Neural progenitor cell (in vitro differentiated cells): ENCODE results near the gene HUS1B. TPM values are rescaled to one million over a fixed set of nuclear protein-coding genes. Genes with fewer than 3 reads are reported as not detected.

Experiments used
- DNase-seq: peaks from one replicate; pipeline ENCODE4 v3.0.0-alpha.2; 2016; ENCODE audit warnings: low spot score
- H2AFZ ChIP-seq: fragments of 200-600 bp; sonication (generic); replicated peaks from 2 replicates; pipeline ENCODE4 v1.6.1; 2016; ENCODE audit warnings: antibody characterized with exemption
- H3F3A ChIP-seq: fragments of 200-600 bp; sonication (generic); 2 replicates; pipeline ENCODE4 v1.6.1; 2016; ENCODE audit warnings: antibody characterized with exemption, low read depth
- H3K27ac ChIP-seq: fragments of 200-600 bp; sonication (generic); 2 replicates; pipeline ENCODE4 v1.5.1; 2016; ENCODE audit warnings: mild to moderate bottlenecking
- H3K27me3 ChIP-seq: fragments of 200-600 bp; sonication (generic); 2 replicates; pipeline ENCODE4 v1.6.1; 2016; ENCODE audit warnings: mild to moderate bottlenecking, moderate library complexity
- H3K36me3 ChIP-seq: fragments of 200-600 bp; sonication (generic); 2 replicates; pipeline ENCODE4 v1.5.1; 2016
- H3K4me1 ChIP-seq: fragments of 200-600 bp; sonication (generic); 2 replicates; pipeline ENCODE4 v1.6.1; 2016; ENCODE audit warnings: mixed run types
- H3K4me2 ChIP-seq: fragments of 200-600 bp; sonication (generic); 2 replicates; pipeline ENCODE4 v1.6.1; 2016
- H3K4me3 ChIP-seq: fragments of 200-600 bp; sonication (generic); 2 replicates; pipeline ENCODE4 v1.5.1; 2016
- H3K79me2 ChIP-seq: fragments of 200-600 bp; sonication (generic); 2 replicates; pipeline ENCODE4 v1.6.1; 2016; ENCODE audit warnings: low read depth
- H3K9ac ChIP-seq: fragments of 200-600 bp; sonication (generic); 2 replicates; pipeline ENCODE4 v1.6.1; 2016
- H3K9me3 ChIP-seq: fragments of 200-600 bp; sonication (generic); 2 replicates; pipeline ENCODE4 v1.5.1; 2016; ENCODE audit warnings: low read depth
- H4K20me1 ChIP-seq: fragments of 200-600 bp; sonication (generic); 2 replicates; pipeline ENCODE4 v1.6.1; 2016; ENCODE audit warnings: low read depth
- H3K27ac Mint-ChIP-seq: 3 replicates; pipeline ENCODE4 v1.8.0; 2021; ENCODE audit warnings: mixed read lengths
- H3K27me3 Mint-ChIP-seq: 2 replicates; pipeline ENCODE4 v1.8.0; 2022; ENCODE audit warnings: low read depth, mild to moderate bottlenecking, inconsistent platforms, moderate library complexity, mixed read lengths; ENCODE audit not compliant: insufficient read depth
- H3K36me3 Mint-ChIP-seq: 3 replicates; pipeline ENCODE4 v1.8.0; 2021; ENCODE audit warnings: mixed read lengths
- H3K4me1 Mint-ChIP-seq: 3 replicates; pipeline ENCODE4 v1.8.0; 2021; ENCODE audit warnings: mixed read lengths
- H3K4me3 Mint-ChIP-seq: 3 replicates; pipeline ENCODE4 v1.8.0; 2021; ENCODE audit warnings: mild to moderate bottlenecking, moderate library complexity, mixed read lengths
- H3K9me3 Mint-ChIP-seq: 3 replicates; pipeline ENCODE4 v1.8.0; 2020; ENCODE audit warnings: mixed read lengths
- EZH2 ChIP-seq: fragments of 200-600 bp; sonication (generic); IDR thresholded peaks from 2 replicates; pipeline ENCODE4 v1.6.1; 2017; ENCODE audit warnings: antibody characterized with exemption, mild to moderate bottlenecking, moderate library complexity
- EZH2phosphoT487 ChIP-seq: fragments of 200-600 bp; sonication (generic); IDR thresholded peaks from 2 replicates; pipeline ENCODE4 v1.6.1; 2017; ENCODE audit warnings: antibody characterized with exemption
- total RNA-seq: library from RNA; depleted of rRNA; stranded (reverse); fragments of >200 nt; gene quantifications from 2 replicates; pipeline ENCODE4 v1.2.3, GENCODE V29; 2015; ENCODE audit warnings: low replicate concordance
- TF ChIP-seq, protein P1 (sequence below): fragments of 200-600 bp; sonication (generic); IDR thresholded peaks from 2 replicates; pipeline ENCODE4 v1.5.1; 2017; ENCODE audit warnings: antibody characterized with exemption, mild to moderate bottlenecking

Gene HUS1B
- total RNA-seq, 1 donor from 2014 or later = not detected

DNA sequence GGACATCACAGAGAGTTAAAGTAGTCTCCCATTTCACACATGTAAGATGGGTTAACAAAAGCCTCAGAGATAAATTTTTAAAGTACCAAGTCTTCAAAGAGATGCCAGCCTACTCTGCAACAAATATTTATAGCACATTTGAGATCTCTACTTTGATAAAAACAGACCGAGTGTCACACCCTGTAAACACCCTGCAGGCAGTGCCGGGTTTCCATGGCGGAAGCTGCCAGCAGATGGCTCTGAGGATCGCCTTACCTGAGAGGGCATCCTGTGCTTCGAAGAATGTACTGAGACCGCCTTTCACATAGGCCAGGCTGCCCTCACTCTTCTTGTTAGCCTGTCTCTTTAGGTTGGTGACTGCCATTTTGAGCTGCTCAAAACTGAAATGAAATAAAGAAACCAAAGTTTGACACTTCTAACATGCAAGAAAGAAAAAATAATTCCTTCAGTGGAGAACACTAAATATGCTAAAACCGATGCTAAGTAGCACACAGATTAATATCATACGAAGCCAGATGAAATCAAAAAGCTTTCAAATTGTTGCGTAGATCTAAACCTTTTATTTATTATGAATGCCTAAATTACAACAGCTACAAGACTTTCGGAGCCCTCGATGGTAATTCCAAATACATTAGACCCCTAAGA is 39.3 kb downstream of the HUS1B start:
- Histone ChIP-seq H3K27ac (no peak overlapping the region), H2AFZ (no peak overlapping the region), H3K4me3 (no peak overlapping the region), H4K20me1 (no peaks in the 10 kb centered on the region), H3K9ac (no peak overlapping the region), H3K27me3 (no peaks in the 10 kb centered on the region), H3K36me3 (peaks cover 10% of the 10 kb centered on the region), H3K9me3 (no peaks in the 10 kb centered on the region), H3K4me2 (no peak overlapping the region), H3K79me2 (no peaks in the 10 kb centered on the region), H3F3A (no peaks in the 10 kb centered on the region), H3K4me1 (no peaks in the 10 kb centered on the region)
- Mint-ChIP-seq H3K4me1 (peaks cover 3% of the 10 kb centered on the region), H3K36me3 (peaks cover 12% of the 10 kb centered on the region), H3K9me3 (no peaks in the 10 kb centered on the region), H3K27me3 (peaks cover 2% of the 10 kb centered on the region), H3K4me3 (no peak overlapping the region), H3K27ac (no peak overlapping the region)
- no peak for DNase-seq
- no peak for TF ChIP-seq EZH2
- TF ChIP-seq, protein P1, sequence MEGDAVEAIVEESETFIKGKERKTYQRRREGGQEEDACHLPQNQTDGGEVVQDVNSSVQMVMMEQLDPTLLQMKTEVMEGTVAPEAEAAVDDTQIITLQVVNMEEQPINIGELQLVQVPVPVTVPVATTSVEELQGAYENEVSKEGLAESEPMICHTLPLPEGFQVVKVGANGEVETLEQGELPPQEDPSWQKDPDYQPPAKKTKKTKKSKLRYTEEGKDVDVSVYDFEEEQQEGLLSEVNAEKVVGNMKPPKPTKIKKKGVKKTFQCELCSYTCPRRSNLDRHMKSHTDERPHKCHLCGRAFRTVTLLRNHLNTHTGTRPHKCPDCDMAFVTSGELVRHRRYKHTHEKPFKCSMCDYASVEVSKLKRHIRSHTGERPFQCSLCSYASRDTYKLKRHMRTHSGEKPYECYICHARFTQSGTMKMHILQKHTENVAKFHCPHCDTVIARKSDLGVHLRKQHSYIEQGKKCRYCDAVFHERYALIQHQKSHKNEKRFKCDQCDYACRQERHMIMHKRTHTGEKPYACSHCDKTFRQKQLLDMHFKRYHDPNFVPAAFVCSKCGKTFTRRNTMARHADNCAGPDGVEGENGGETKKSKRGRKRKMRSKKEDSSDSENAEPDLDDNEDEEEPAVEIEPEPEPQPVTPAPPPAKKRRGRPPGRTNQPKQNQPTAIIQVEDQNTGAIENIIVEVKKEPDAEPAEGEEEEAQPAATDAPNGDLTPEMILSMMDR = peak; percentile 25
- no peak for TF ChIP-seq EZH2phosphoT487

- Histone ChIP-seq H3K4me2 (no peak overlapping the region), H3K27me3 (no peaks in the 10 kb centered on the region), H3K27ac (no peak overlapping the region), H3K9me3 (no peaks in the 10 kb centered on the region), H3K4me3 (no peak overlapping the region), H3F3A (no peaks in the 10 kb centered on the region), H3K4me1 (no peaks in the 10 kb centered on the region), H3K79me2 (no peaks in the 10 kb centered on the region), H3K9ac (no peak overlapping the region), H3K36me3 (peaks cover 13% of the 10 kb centered on the region), H4K20me1 (no peaks in the 10 kb centered on the region), H2AFZ (no peak overlapping the region)
- Mint-ChIP-seq H3K27me3 (peaks cover 2% of the 10 kb centered on the region), H3K36me3 (peaks cover 8% of the 10 kb centered on the region), H3K4me1 (peaks cover 10% of the 10 kb centered on the region), H3K4me3 (no peak overlapping the region), H3K9me3 (no peaks in the 10 kb centered on the region), H3K27ac (no peak overlapping the region)
- DNase-seq = no peak
- TF ChIP-seq, protein P1 = no peak
- TF ChIP-seq EZH2 = no peak
Observed at GRCh38 chr6:613981-614380, 42.9 kb downstream of the HUS1B start.

- Histone ChIP-seq H3K4me1 (no peaks in the 10 kb centered on the region), H3K36me3 (peaks cover 7% of the 10 kb centered on the region), H3K4me2 (no peak overlapping the region), H2AFZ (no peak overlapping the region), H3K27ac (no peak overlapping the region), H3K79me2 (no peaks in the 10 kb centered on the region), H3K9me3 (no peaks in the 10 kb centered on the region), H3K9ac (no peak overlapping the region), H3K27me3 (no peaks in the 10 kb centered on the region), H4K20me1 (no peaks in the 10 kb centered on the region), H3K4me3 (no peak overlapping the region), H3F3A (no peaks in the 10 kb centered on the region)
- Mint-ChIP-seq H3K27ac (no peak overlapping the region), H3K4me1 (peaks cover 10% of the 10 kb centered on the region), H3K27me3 (peaks cover 2% of the 10 kb centered on the region), H3K9me3 (no peaks in the 10 kb centered on the region), H3K36me3 (peaks cover 3% of the 10 kb centered on the region), H3K4me3 (no peak overlapping the region)
- DNase-seq = no peak
- TF ChIP-seq EZH2 (no peak), EZH2phosphoT487 (no peak)
- TF ChIP-seq, protein P1 = no peak
Observed at GRCh38 chr6:611928-612327, 45.0 kb downstream of the HUS1B start.
